Transverse colon (tissue), 4 donors: ENCODE results near the gene TUSC2. TPM values are rescaled to one million over a fixed set of nuclear protein-coding genes. Genes with fewer than 3 reads are reported as not detected.
A peak's percentile ranks its signal among the peaks of the same experiment; 100 is the strongest.

ENCODE experiments used
- DNase-seq: peaks from one replicate; pipeline ENCODE4 v3.0.0-alpha.2; 2019
- H3K27ac ChIP-seq, 4 donors: fragments of 200-600 bp; sonication (generic); 2 replicates each; pipeline ENCODE4 v1.5.1; 2016 to 2018; ENCODE audit warnings: inconsistent platforms in 4 of 4
- H3K27me3 ChIP-seq: fragments of 200-600 bp; sonication (generic); 2 replicates; pipeline ENCODE4 v1.5.1; 2017; ENCODE audit warnings: inconsistent platforms
- H3K36me3 ChIP-seq, 4 donors: fragments of 200-600 bp; sonication (generic); 2 replicates each; pipeline ENCODE4 v1.5.1; 2017 to 2019; ENCODE audit warnings: inconsistent platforms in 4 of 4
- H3K4me1 ChIP-seq, 4 donors: fragments of 200-600 bp; sonication (generic); 2 replicates each; pipeline ENCODE4 v1.5.1; 2017 to 2020; ENCODE audit warnings: inconsistent platforms in 4 of 4
- H3K4me3 ChIP-seq, 4 donors: fragments of 200-600 bp; sonication (generic); 1 replicate in 1 of 4; 2 replicates in 3 of 4; pipeline versions ENCODE4 v1.5.1 to v1.6.1; 2017 to 2019; ENCODE audit warnings: inconsistent platforms in 4 of 4
- H3K9me3 ChIP-seq, 2 donors: fragments of 200-600 bp; sonication (generic); 2 replicates each; pipeline ENCODE4 v1.5.1; 2017 to 2019; ENCODE audit warnings: inconsistent platforms in 2 of 2
- CTCF ChIP-seq, 5 experiments: fragments of 200-600 bp in 3 of 5; fragments of 450-650 bp in 2 of 5; sonication (generic) in 3 of 5; IDR thresholded peaks; 1 replicate in 2 of 5; 2 replicates in 3 of 5; pipeline ENCODE4 v1.5.1; 2016 to 2017; ENCODE audit warnings: antibody characterized with exemption in 5 of 5, inconsistent platforms in 3 of 5, mild to moderate bottlenecking in 2 of 5, moderate library complexity in 1 of 5
- EP300 ChIP-seq: sonication (generic); formaldehyde crosslinking; IDR thresholded peaks from one replicate; pipeline ENCODE4 v1.6.1; 2017; ENCODE audit warnings: antibody characterized with exemption, low read depth
- POLR2A ChIP-seq: fragments of 450-650 bp; IDR thresholded peaks from one replicate; pipeline ENCODE4 v1.6.1; 2016; ENCODE audit warnings: antibody characterized with exemption, mild to moderate bottlenecking, moderate library complexity
- POLR2AphosphoS5 ChIP-seq, 3 donors: sonication (generic); formaldehyde crosslinking; IDR thresholded peaks; one replicate each; pipeline ENCODE4 v1.6.1; 2016; ENCODE audit warnings: antibody characterized with exemption in 3 of 3
- WGBS, 2 donors: methylation state at CpG; one replicate each; pipeline ENCODE4 v1.1.5; 2018; ENCODE audit warnings: low coverage in 1 of 2; 5-methylcytosine and 5-hydroxymethylcytosine counted together
- in situ Hi-C, 4 donors: fragments of 200-750 bp; cut with MboI; loops; one replicate each; pipeline versions ENCODE4 v1.15.0 to v1.15.1; 2017; ENCODE audit warnings: low sequenced_read_pairs in 3 of 4, low pct_ligation_motif_present in 1 of 4, low pct_unique_long_range_greater_than_20kb in 1 of 4
- intact Hi-C: fragments of 100-400 bp; cut with DNase I; formaldehyde crosslinking; loops from one replicate; pipeline ENCODE4 v1.15.1; 2023; ENCODE audit warnings: low total_unique reads
- total RNA-seq, 4 donors: library from RNA; depleted of rRNA; stranded (reverse); fragments of >200 nt; gene quantifications; one replicate each; pipeline ENCODE4 v1.1.0, GENCODE V29; 2016

TUSC2 gene
- total RNA-seq, 4 donors from 2014 or later = 7.9 to 39.6 (median 28.0) TPM

GRCh38 chr3:50370594-50370993 lies 42.6 kb upstream of the TUSC2 start:
- peaks cover 4% of the 10 kb centered on the region for H3K27me3 ChIP-seq
- 48% methylated on average over 14 of the region's 14 CpGs; no CpG with 5 or more reads in 1 of the 2 donors for WGBS, 2 donors
- intact Hi-C loops = loop anchor here (10.0 kb wide), 1 partner anchor 174 kb away; no protein-coding TSS in a partner anchor
- H3K4me1 ChIP-seq = peaks cover 0 to 13% (median 2%) of the 10 kb centered on the region in 4 donors
- TF ChIP-seq CTCF (IDR thresholded peaks at IDR 0.05) = no peak
- no peak for TF ChIP-seq POLR2A
- no peak overlapping the region for H3K4me3 ChIP-seq
- no peak overlapping the region for H3K27ac ChIP-seq
- in situ Hi-C loops = loop anchor here in 1 of 4 donors (25.0 kb wide), 1 partner anchor 192 kb away; the partner anchor contains the start of genes C3orf18 and HEMK1
- H3K9me3 ChIP-seq = no peaks in the 10 kb centered on the region
- no peak for DNase-seq
- H3K36me3 ChIP-seq = no peaks in the 10 kb centered on the region

- intact Hi-C loops = no loop called here
- TF ChIP-seq CTCF (IDR thresholded peaks at IDR 0.05) (no peak), POLR2A (no peak), POLR2AphosphoS5 (IDR thresholded peaks at IDR 0.05) (no peak), EP300 (no peak)
- peaks cover 6 to 23% (median 12%) of the 10 kb centered on the region in 4 donors for H3K4me1 ChIP-seq
- DNase-seq = no peak
- H3K4me3 ChIP-seq = no peak overlapping the region
- H3K9me3 ChIP-seq = no peaks in the 10 kb centered on the region
- in situ Hi-C loops = loop anchor here in 1 of 4 donors (25.0 kb wide), 1 partner anchor 193 kb away; the partner anchor contains the start of genes C3orf18 and HEMK1
- H3K27ac ChIP-seq = no peak overlapping the region
- 62% methylated on average over 9 of the region's 9 CpGs; no CpG with 5 or more reads in 1 of the 2 donors for WGBS, 2 donors
- no peaks in the 10 kb centered on the region for H3K36me3 ChIP-seq
- peaks cover 4% of the 10 kb centered on the region for H3K27me3 ChIP-seq
These were observed 41.1 kb upstream of the TUSC2 start for GRCh38 chr3:50369012-50369670.

GRCh38 chr3:50365842-50366220 lies 37.8 kb upstream of the TUSC2 start:
- no peaks in the 10 kb centered on the region for H3K36me3 ChIP-seq
- TF ChIP-seq CTCF (IDR thresholded peaks at IDR 0.05) = peak in 1 of 5 experiments; percentile 30
- TF ChIP-seq EP300 = no peak
- TF ChIP-seq POLR2AphosphoS5 (IDR thresholded peaks at IDR 0.05) = no peak
- TF ChIP-seq POLR2A = no peak
- H3K4me1 ChIP-seq = peaks cover 6 to 16% (median 11%) of the 10 kb centered on the region in 4 donors
- H3K27ac ChIP-seq = peak overlapping the region in 3 of 4 donors; percentile 76 to 79 (median 78)
- H3K4me3 ChIP-seq = peak overlapping the region in 3 of 4 donors; percentile 43 to 61 (median 53)
- in situ Hi-C loops (loop anchor here in 1 of 4 donors (25.0 kb wide), 1 partner anchor 196 kb away; the partner anchor contains the start of genes C3orf18 and HEMK1), intact Hi-C loops (no loop called here)
- DNase-seq = no peak
- H3K27me3 ChIP-seq = no peaks in the 10 kb centered on the region
- 56% methylated on average over 4 of the region's 5 CpGs; no CpG with 5 or more reads in 1 of the 2 donors for WGBS, 2 donors
- no peaks in the 10 kb centered on the region for H3K9me3 ChIP-seq

GRCh38 chr3:50365080-50365841 lies 37.2 kb upstream of the TUSC2 start:
- peak; percentile 96 for DNase-seq
- intact Hi-C loops = no loop called here
- Histone ChIP-seq H3K36me3 (no peaks in the 10 kb centered on the region), H3K4me1 (peaks cover 6 to 16% (median 11%) of the 10 kb centered on the region in 4 donors), H3K27me3 (no peaks in the 10 kb centered on the region), H3K4me3 (peak overlapping the region; percentile 43 to 61 (median 54)), H3K27ac (peak overlapping the region; percentile 73 to 79 (median 77)), H3K9me3 (no peaks in the 10 kb centered on the region)
- in situ Hi-C loops = loop anchor here in 1 of 4 donors (25.0 kb wide), 1 partner anchor 197 kb away; the partner anchor contains the start of genes C3orf18 and HEMK1
- peak; percentile 50 to 84 (median 81) for TF ChIP-seq POLR2AphosphoS5 (IDR thresholded peaks at IDR 0.05)
- TF ChIP-seq POLR2A = peak; percentile 84
- TF ChIP-seq EP300 = no peak
- TF ChIP-seq CTCF (IDR thresholded peaks at IDR 0.05) = peak in 1 of 5 experiments; percentile 7
- 7% methylated on average over 32 of the region's 53 CpGs; no CpG with 5 or more reads in 1 of the 2 donors for WGBS, 2 donors
